ENCODE measurements around the gene PTPRC.

PTPRC gene

GRCh38 chr1:198643808-198644207 is 5.0 kb downstream of the PTPRC start:
- DNase-seq, result no peak

GRCh38 chr1:198647055-198647454 is 8.2 kb downstream of the PTPRC start:
- DNase-seq, result no peak

GRCh38 chr1:198648592-198648991 is 9.8 kb downstream of the PTPRC start:
- no peak for DNase-seq

GRCh38 chr1:198649232-198649967 is 10.6 kb downstream of the PTPRC start:
- no peak for DNase-seq

- no peak for DNase-seq
Observed at GRCh38 chr1:198649968-198650338, 11.1 kb downstream of the PTPRC start.

- no peak for DNase-seq
Observed at GRCh38 chr1:198650506-198650905, 11.7 kb downstream of the PTPRC start.

GRCh38 chr1:198651650-198652400 is 13.0 kb downstream of the PTPRC start:
- no peak for DNase-seq

GRCh38 chr1:198653808-198654413 is 15.1 kb downstream of the PTPRC start:
- no peak for DNase-seq

- peak; percentile 74 for DNase-seq
Observed at GRCh38 chr1:198655459-198656121, 16.8 kb downstream of the PTPRC start.

GRCh38 chr1:198656500-198656932 is 17.7 kb downstream of the PTPRC start:
- DNase-seq, result no peak

GRCh38 chr1:198657550-198658064 is 18.8 kb downstream of the PTPRC start:
- DNase-seq, result peak; percentile 99

- peak; percentile 52 for DNase-seq
Observed at GRCh38 chr1:198660341-198661261, 21.8 kb downstream of the PTPRC start.

GRCh38 chr1:198662821-198663220 is 24.0 kb downstream of the PTPRC start:
- DNase-seq, result no peak

GRCh38 chr1:198664068-198664788 is 25.4 kb downstream of the PTPRC start:
- no peak for DNase-seq

- DNase-seq, result peak; percentile 77
Observed at GRCh38 chr1:198667186-198667585, 28.3 kb downstream of the PTPRC start.

GRCh38 chr1:198667807-198668206 is 29.0 kb downstream of the PTPRC start:
- peak; percentile 41 for DNase-seq

- DNase-seq, result peak; percentile 91
Observed at GRCh38 chr1:198669023-198669698, 30.3 kb downstream of the PTPRC start.

- DNase-seq, result no peak
Observed at GRCh38 chr1:198669771-198670170, 30.9 kb downstream of the PTPRC start.

- no peak for DNase-seq
Observed at GRCh38 chr1:198671136-198671535, 32.3 kb downstream of the PTPRC start.

GRCh38 chr1:198672124-198672523 is 33.3 kb downstream of the PTPRC start:
- DNase-seq, result peak; percentile 78
